ENCODE results near the gene GPX4. TPM values are rescaled to one million over a fixed set of nuclear protein-coding genes. Genes with fewer than 3 reads are reported as not detected.

The GPX4 gene
- total and polyA plus RNA-seq, 10 of the 15 experiments (the other 5 are each of a cell fraction or from before 2014, with no cell fraction given) = 33.3 to 749 (median 297) TPM

GRCh38 chr19:1113030-1113985, 9.5 kb downstream of the GPX4 start (continued):
- no peak for TF ChIP-seq NKRF (conservative IDR thresholded peaks at IDR 0.05)
- TF ChIP-seq FOS (IDR thresholded peaks at IDR 0.05; ENCODE audit: borderline replicate concordance, extremely low read depth, insufficient read length) = no peak
- TF ChIP-seq, protein P1, sequence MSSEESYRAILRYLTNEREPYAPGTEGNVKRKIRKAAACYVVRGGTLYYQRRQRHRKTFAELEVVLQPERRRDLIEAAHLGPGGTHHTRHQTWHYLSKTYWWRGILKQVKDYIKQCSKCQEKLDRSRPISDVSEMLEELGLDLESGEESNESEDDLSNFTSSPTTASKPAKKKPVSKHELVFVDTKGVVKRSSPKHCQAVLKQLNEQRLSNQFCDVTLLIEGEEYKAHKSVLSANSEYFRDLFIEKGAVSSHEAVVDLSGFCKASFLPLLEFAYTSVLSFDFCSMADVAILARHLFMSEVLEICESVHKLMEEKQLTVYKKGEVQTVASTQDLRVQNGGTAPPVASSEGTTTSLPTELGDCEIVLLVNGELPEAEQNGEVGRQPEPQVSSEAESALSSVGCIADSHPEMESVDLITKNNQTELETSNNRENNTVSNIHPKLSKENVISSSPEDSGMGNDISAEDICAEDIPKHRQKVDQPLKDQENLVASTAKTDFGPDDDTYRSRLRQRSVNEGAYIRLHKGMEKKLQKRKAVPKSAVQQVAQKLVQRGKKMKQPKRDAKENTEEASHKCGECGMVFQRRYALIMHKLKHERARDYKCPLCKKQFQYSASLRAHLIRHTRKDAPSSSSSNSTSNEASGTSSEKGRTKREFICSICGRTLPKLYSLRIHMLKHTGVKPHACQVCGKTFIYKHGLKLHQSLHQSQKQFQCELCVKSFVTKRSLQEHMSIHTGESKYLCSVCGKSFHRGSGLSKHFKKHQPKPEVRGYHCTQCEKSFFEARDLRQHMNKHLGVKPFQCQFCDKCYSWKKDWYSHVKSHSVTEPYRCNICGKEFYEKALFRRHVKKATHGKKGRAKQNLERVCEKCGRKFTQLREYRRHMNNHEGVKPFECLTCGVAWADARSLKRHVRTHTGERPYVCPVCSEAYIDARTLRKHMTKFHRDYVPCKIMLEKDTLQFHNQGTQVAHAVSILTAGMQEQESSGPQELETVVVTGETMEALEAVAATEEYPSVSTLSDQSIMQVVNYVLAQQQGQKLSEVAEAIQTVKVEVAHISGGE (CRISPR knock-in tag; IDR thresholded peaks at IDR 0.05) = no peak
- TF ChIP-seq, protein P2, sequence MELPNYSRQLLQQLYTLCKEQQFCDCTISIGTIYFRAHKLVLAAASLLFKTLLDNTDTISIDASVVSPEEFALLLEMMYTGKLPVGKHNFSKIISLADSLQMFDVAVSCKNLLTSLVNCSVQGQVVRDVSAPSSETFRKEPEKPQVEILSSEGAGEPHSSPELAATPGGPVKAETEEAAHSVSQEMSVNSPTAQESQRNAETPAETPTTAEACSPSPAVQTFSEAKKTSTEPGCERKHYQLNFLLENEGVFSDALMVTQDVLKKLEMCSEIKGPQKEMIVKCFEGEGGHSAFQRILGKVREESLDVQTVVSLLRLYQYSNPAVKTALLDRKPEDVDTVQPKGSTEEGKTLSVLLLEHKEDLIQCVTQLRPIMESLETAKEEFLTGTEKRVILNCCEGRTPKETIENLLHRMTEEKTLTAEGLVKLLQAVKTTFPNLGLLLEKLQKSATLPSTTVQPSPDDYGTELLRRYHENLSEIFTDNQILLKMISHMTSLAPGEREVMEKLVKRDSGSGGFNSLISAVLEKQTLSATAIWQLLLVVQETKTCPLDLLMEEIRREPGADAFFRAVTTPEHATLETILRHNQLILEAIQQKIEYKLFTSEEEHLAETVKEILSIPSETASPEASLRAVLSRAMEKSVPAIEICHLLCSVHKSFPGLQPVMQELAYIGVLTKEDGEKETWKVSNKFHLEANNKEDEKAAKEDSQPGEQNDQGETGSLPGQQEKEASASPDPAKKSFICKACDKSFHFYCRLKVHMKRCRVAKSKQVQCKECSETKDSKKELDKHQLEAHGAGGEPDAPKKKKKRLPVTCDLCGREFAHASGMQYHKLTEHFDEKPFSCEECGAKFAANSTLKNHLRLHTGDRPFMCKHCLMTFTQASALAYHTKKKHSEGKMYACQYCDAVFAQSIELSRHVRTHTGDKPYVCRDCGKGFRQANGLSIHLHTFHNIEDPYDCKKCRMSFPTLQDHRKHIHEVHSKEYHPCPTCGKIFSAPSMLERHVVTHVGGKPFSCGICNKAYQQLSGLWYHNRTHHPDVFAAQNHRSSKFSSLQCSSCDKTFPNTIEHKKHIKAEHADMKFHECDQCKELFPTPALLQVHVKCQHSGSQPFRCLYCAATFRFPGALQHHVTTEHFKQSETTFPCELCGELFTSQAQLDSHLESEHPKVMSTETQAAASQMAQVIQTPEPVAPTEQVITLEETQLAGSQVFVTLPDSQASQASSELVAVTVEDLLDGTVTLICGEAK (IDR thresholded peaks at IDR 0.05; ENCODE audit: borderline replicate concordance) = no peak
- TF ChIP-seq KAT2A (conservative IDR thresholded peaks at IDR 0.05; ENCODE audit: control insufficient read depth, low read depth, low read length) = no peak
- TF ChIP-seq TCF3 (IDR thresholded peaks at IDR 0.05; ENCODE audit: borderline replicate concordance, insufficient read depth, low read depth, low read length) = peak; percentile 88
- TF ChIP-seq KDM1A (IDR thresholded peaks at IDR 0.05; ENCODE audit: borderline replicate concordance) = no peak
- peak; percentile 72 for TF ChIP-seq SP1 (IDR thresholded peaks at IDR 0.05; ENCODE audit: low read depth, low read length)
- no peak for TF ChIP-seq KLF5 (IDR thresholded peaks at IDR 0.05; ENCODE audit: partially characterized antibody)
- no peak for TF ChIP-seq E2F4 (IDR thresholded peaks at IDR 0.05; ENCODE audit: low read depth, low read length)
- TF ChIP-seq ESRRA (IDR thresholded peaks at IDR 0.05; ENCODE audit: low read length) = no peak
- TF ChIP-seq ZSCAN29 (IDR thresholded peaks at IDR 0.05) = no peak
- peak in 1 of 2 experiments; percentile 73; a peak in 2 of 3 replicates for TF ChIP-seq EGR1 (IDR thresholded peaks at IDR 0.05; ENCODE audit: borderline replicate concordance in 1 of 2, low read depth in 2 of 2, low read length in 2 of 2)
- TF ChIP-seq SUZ12 (IDR thresholded peaks at IDR 0.05; ENCODE audit: unreplicated experiment) = no peak
- no peak for TF ChIP-seq ATF7 (IDR thresholded peaks at IDR 0.05; ENCODE audit: low read depth)
- no peak for TF ChIP-seq NFXL1 (IDR thresholded peaks at IDR 0.05; ENCODE audit: borderline replicate concordance)
- TF ChIP-seq STAT1 (conservative IDR thresholded peaks at IDR 0.05) = no peak
- no peak; the same call in 1 of the 2 replicates for TF ChIP-seq POLR2AphosphoS5 (IDR thresholded peaks at IDR 0.05; ENCODE audit: low read length)
- peak; percentile 61 for TF ChIP-seq POLR2A (IDR thresholded peaks at IDR 0.05; ENCODE audit: low read depth, low read length)
